Measurements from ENCODE around the gene COMMD9. TPM values are rescaled to one million over a fixed set of nuclear protein-coding genes. Genes with fewer than 3 reads are reported as not detected.

Gene COMMD9
- total RNA-seq, 1 donor from 2014 or later: 61.0 TPM

- no peak for DNase-seq
- ATAC-seq (ENCODE audit: low read depth): no peak
- H3K36me3 Mint-ChIP-seq (ENCODE audit: low read depth): no peaks in the 10 kb centered on the region
- no peaks in the 10 kb centered on the region for H3K4me1 Mint-ChIP-seq
- ChIA-PET POLR2A (no interaction called here), CTCF (interaction anchor here (1.1 to 1.5 kb wide), 2 partner anchors 170 to 184 kb away, joined by 5 read pairs; no protein-coding TSS in a partner anchor)
- no peak overlapping the region for H3K4me3 Mint-ChIP-seq
- intact Hi-C loops (cut with micrococcal nuclease): no loop called here
- no peak overlapping the region for H3K27ac Mint-ChIP-seq
- TF ChIP-seq, protein P1, sequence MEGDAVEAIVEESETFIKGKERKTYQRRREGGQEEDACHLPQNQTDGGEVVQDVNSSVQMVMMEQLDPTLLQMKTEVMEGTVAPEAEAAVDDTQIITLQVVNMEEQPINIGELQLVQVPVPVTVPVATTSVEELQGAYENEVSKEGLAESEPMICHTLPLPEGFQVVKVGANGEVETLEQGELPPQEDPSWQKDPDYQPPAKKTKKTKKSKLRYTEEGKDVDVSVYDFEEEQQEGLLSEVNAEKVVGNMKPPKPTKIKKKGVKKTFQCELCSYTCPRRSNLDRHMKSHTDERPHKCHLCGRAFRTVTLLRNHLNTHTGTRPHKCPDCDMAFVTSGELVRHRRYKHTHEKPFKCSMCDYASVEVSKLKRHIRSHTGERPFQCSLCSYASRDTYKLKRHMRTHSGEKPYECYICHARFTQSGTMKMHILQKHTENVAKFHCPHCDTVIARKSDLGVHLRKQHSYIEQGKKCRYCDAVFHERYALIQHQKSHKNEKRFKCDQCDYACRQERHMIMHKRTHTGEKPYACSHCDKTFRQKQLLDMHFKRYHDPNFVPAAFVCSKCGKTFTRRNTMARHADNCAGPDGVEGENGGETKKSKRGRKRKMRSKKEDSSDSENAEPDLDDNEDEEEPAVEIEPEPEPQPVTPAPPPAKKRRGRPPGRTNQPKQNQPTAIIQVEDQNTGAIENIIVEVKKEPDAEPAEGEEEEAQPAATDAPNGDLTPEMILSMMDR (IDR thresholded peaks at IDR 0.05): no peak
- H3K9me3 Mint-ChIP-seq: peaks cover 2% of the 10 kb centered on the region
- peaks cover 4% of the 10 kb centered on the region for H3K27me3 Mint-ChIP-seq
These were observed 19.4 kb upstream of the COMMD9 start for GRCh38 chr11:36308577-36308976.

- Mint-ChIP-seq H3K27me3 (peaks cover 2% of the 10 kb centered on the region), H3K36me3 (ENCODE audit: low read depth) (no peaks in the 10 kb centered on the region), H3K4me1 (no peaks in the 10 kb centered on the region), H3K4me3 (no peak overlapping the region), H3K9me3 (peaks cover 2% of the 10 kb centered on the region), H3K27ac (no peak overlapping the region)
- ATAC-seq (ENCODE audit: low read depth) (no peak), DNase-seq (no peak)
- POLR2A ChIA-PET: no interaction called here
- intact Hi-C loops (cut with micrococcal nuclease): loop anchor here (1.0 kb wide), 2 partner anchors 171 to 185 kb away; no protein-coding TSS in a partner anchor
- TF ChIP-seq, protein P1 (IDR thresholded peaks at IDR 0.05): no peak
- CTCF ChIA-PET: interaction anchor here (0.8 to 1.4 kb wide), 8 partner anchors 12 to 195 kb away, joined by 3 to 7 read pairs (median 4); no protein-coding TSS in a partner anchor
These were observed 17.7 kb upstream of the COMMD9 start for GRCh38 chr11:36306888-36307287.

GRCh38 chr11:36305047-36305446, 15.8 kb upstream of the COMMD9 start:
- H3K4me1 Mint-ChIP-seq: no peaks in the 10 kb centered on the region
- TF ChIP-seq, protein P1 (IDR thresholded peaks at IDR 0.05): no peak
- H3K27ac Mint-ChIP-seq: no peak overlapping the region
- no peak for DNase-seq
- intact Hi-C loops (cut with micrococcal nuclease): no loop called here
- peaks cover 2% of the 10 kb centered on the region for H3K9me3 Mint-ChIP-seq
- H3K4me3 Mint-ChIP-seq: no peak overlapping the region
- peaks cover 8% of the 10 kb centered on the region for H3K27me3 Mint-ChIP-seq
- ChIA-PET CTCF (interaction anchor here (1.2 kb wide), 1 partner anchor 188 kb away, joined by 5 read pairs; no protein-coding TSS in a partner anchor), POLR2A (no interaction called here)
- ATAC-seq (ENCODE audit: low read depth): no peak
- no peaks in the 10 kb centered on the region for H3K36me3 Mint-ChIP-seq (ENCODE audit: low read depth)

DNA sequence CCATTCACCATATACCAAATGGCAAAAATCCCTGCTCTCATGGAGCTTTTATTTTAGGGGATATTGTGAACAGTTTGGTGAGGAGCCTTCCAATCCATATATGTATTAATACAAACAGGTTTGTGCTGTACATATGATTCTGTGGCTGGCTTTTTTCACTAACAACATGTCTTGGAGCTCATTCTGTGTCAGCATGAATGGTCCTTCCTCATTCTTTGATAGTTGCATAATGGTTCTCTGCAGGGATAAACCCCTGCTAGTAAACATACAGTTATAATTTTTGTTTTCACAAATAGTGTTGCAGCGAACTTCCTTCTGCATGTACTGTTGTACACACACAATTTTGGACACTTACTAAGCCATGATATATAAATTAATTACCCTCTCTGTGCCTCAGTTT, 15.1 kb upstream of the COMMD9 start:
- Mint-ChIP-seq H3K27ac (no peak overlapping the region), H3K36me3 (ENCODE audit: low read depth) (no peaks in the 10 kb centered on the region), H3K4me1 (no peaks in the 10 kb centered on the region), H3K9me3 (peaks cover 2% of the 10 kb centered on the region), H3K4me3 (no peak overlapping the region), H3K27me3 (peaks cover 8% of the 10 kb centered on the region)
- no peak for ATAC-seq (ENCODE audit: low read depth)
- ChIA-PET POLR2A (no interaction called here), CTCF (interaction anchor here (1.1 kb wide), 1 partner anchor 189 kb away, joined by 3 read pairs; no protein-coding TSS in a partner anchor)
- TF ChIP-seq, protein P1 (IDR thresholded peaks at IDR 0.05): no peak
- intact Hi-C loops (cut with micrococcal nuclease): no loop called here
- no peak for DNase-seq

GRCh38 chr11:36300650-36301049, 11.4 kb upstream of the COMMD9 start:
- peaks cover 12% of the 10 kb centered on the region for H3K27me3 Mint-ChIP-seq
- intact Hi-C loops (cut with micrococcal nuclease): no loop called here
- no peaks in the 10 kb centered on the region for H3K36me3 Mint-ChIP-seq (ENCODE audit: low read depth)
- POLR2A ChIA-PET: no interaction called here
- DNase-seq (no peak), ATAC-seq (ENCODE audit: low read depth) (no peak)
- TF ChIP-seq, protein P1 (IDR thresholded peaks at IDR 0.05): no peak
- H3K9me3 Mint-ChIP-seq: no peaks in the 10 kb centered on the region
- no peak overlapping the region for H3K4me3 Mint-ChIP-seq
- H3K4me1 Mint-ChIP-seq: no peaks in the 10 kb centered on the region
- CTCF ChIA-PET: interaction anchor here (1.3 kb wide), 1 partner anchor 178 kb away, joined by 4 read pairs; no protein-coding TSS in a partner anchor
- H3K27ac Mint-ChIP-seq: no peak overlapping the region

Measured in activated B cell treated with CpG ODN at 0.5 μM for 24 hours (primary cell).